AG04450 (cell line): ENCODE results near the gene CALCOCO2. TPM values are rescaled to one million over a fixed set of nuclear protein-coding genes. Genes with fewer than 3 reads are reported as not detected.
A peak's percentile ranks its signal among the peaks of the same experiment; 100 is the strongest.

Source experiments
- CTCF ChIA-PET: fragments of 300-600, 350-600 bp; formaldehyde crosslinking; extraction: SDS; loops from one replicate; lab custom pipeline; 2022; ENCODE audit warnings: antibody characterized with exemption, inconsistent platforms; lab: Charles Lee
- POLR2A ChIA-PET: fragments of 350-600 bp; formaldehyde crosslinking; extraction: SDS; loops from one replicate; lab custom pipeline; 2021; ENCODE audit warnings: antibody characterized with exemption, inconsistent platforms; lab: Yijun Ruan, JAX
- DNase-seq: peaks from one replicate; pipeline ENCODE4 v3.0.0-alpha.2; 2011; ENCODE audit warnings: low read depth, low spot score
- H3K27ac ChIP-seq: one replicate; pipeline ENCODE4 v1.5.1; 2012; ENCODE audit warnings: low read depth, low read length, control low read depth
- H3K27me3 ChIP-seq: one replicate; pipeline ENCODE4 v1.6.0; 2012; ENCODE audit warnings: low read length; ENCODE audit not compliant: control insufficient read depth, insufficient read depth
- H3K4me3 ChIP-seq: 2 replicates; pipeline ENCODE4 v1.5.1; 2011; ENCODE audit warnings: mild to moderate bottlenecking, low read depth, low read length, control low read depth
- H3K9me3 ChIP-seq: 2 replicates; pipeline ENCODE4 v1.5.1; 2012; ENCODE audit warnings: low read length; ENCODE audit not compliant: control insufficient read depth, insufficient read depth
- CTCF ChIP-seq: IDR thresholded peaks from 2 replicates; pipeline ENCODE4 v1.5.1; 2011; ENCODE audit warnings: low read depth, low read length, control low read depth, inconsistent platforms
- polyA plus RNA-seq: library from polyadenylated mRNA; depleted of rRNA; stranded (reverse); fragments of >200 nt; gene quantifications from 2 replicates; pipeline ENCODE4 v1.2.3, GENCODE V29; 2011

The CALCOCO2 gene
- polyA plus RNA-seq, 1 experiment: 130 TPM

DNA sequence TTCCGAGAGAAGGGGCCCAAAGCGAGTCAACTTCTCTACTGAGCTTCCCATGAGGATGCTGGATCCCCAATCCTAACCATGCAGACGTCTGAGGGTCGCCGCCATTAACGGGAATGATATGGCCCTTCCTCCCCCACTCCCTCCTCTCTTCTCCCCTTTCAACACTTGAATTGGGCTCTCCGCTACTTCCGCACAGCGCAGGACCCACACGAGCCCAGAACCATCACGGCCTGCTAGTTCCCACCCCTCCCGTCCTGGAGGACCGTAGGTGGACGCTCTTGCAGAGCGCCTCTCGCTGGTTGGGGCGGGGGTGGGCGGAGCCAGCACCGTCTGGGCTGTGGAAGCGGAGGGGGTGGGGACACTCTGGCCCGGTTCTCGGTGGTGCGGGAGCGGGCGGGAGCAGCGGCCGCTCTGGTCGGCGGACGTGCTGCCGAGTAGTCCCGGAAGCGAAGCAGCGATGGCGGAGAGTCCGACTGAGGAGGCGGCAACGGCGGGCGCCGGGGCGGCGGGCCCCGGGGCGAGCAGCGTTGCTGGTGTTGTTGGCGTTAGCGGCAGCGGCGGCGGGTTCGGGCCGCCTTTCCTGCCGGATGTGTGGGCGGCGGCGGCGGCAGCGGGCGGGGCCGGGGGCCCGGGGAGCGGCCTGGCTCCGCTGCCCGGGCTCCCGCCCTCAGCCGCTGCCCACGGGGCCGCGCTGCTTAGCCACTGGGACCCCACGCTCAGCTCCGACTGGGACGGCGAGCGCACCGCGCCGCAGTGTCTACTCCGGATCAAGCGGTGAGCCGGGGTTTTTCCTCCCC lies 77.4 kb downstream of the CALCOCO2 start, which contains the start of gene UBE2Z:
Gene UBE2Z, plus strand, starts transcription at position 361 of the 797 bp plus-strand sequence. Its CDS starts 97 bp downstream, at position 458.
- no peaks in the 10 kb centered on the region for H3K27me3 ChIP-seq
- no peaks in the 10 kb centered on the region for H3K9me3 ChIP-seq
- ChIA-PET CTCF (interaction anchor here (0.8 to 2.8 kb wide), 5 partner anchors 24 to 128 kb away, joined by 4 to 21 read pairs (median 5); no protein-coding TSS in a partner anchor), POLR2A (interaction anchor here (0.5 to 1.9 kb wide), 4 partner anchors 9 to 239 kb away, joined by 3 to 9 read pairs (median 5); partner anchors contain the start of gene ATP5MC1)
- TF ChIP-seq CTCF: no peak
- H3K4me3 ChIP-seq: peak within 1 kb of the TSS; percentile 84
- peak within 1 kb of the TSS; percentile 89 for H3K27ac ChIP-seq
- peak; percentile 85 for DNase-seq

DNA sequence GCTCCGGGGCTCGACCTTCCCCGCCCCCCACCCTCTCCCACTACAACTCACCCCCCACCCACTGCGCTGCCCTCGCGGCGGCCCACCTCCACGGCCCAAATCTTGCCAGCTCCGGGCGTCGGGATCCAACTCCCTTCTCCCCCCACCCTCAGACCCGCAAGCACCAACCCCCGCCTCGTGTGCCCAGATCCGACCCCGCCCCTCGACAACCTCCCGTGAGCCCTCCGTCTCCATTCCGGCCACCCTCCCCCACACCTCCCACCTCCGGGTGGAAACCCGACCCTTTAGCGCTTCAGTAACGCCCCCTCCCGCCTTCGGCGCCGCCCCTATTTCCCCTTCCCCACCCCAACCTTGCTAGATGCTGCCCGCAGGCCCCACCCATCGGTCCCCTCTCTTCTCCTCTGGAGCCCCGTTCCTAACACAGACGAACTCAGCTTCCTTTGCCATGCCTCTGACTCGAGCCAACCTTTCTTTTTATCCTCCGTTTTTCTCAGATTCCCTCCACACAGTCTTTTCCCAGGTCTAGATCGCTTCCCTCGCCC lies 78.1 kb downstream of the CALCOCO2 start:
- CTCF ChIA-PET: interaction anchor here (0.6 to 2.8 kb wide), 3 partner anchors 30 to 127 kb away, joined by 4 to 21 read pairs (median 5); no protein-coding TSS in a partner anchor
- peak overlapping the region; percentile 89 for H3K27ac ChIP-seq
- H3K9me3 ChIP-seq: no peaks in the 10 kb centered on the region
- peak; percentile 65 for DNase-seq
- no peaks in the 10 kb centered on the region for H3K27me3 ChIP-seq
- H3K4me3 ChIP-seq: peak overlapping the region; percentile 84
- POLR2A ChIA-PET: interaction anchor here (1.2 to 1.9 kb wide), 2 partner anchors 16 to 124 kb away, joined by 4 to 9 read pairs; partner anchors contain the start of gene ATP5MC1
- no peak for TF ChIP-seq CTCF

- POLR2A ChIA-PET: interaction anchor here (1.2 kb wide), 1 partner anchor 123 kb away, joined by 4 read pairs; no protein-coding TSS in a partner anchor
- DNase-seq: no peak
- CTCF ChIA-PET: interaction anchor here (0.6 to 2.8 kb wide), 2 partner anchors 31 to 123 kb away, joined by 4 to 21 read pairs; no protein-coding TSS in a partner anchor
- no peak for TF ChIP-seq CTCF
- Histone ChIP-seq H3K27me3 (no peaks in the 10 kb centered on the region), H3K4me3 (peak overlapping the region; percentile 84), H3K27ac (no peak overlapping the region), H3K9me3 (no peaks in the 10 kb centered on the region)
Observed at GRCh38 chr17:48909783-48910182, 78.9 kb downstream of the CALCOCO2 start.

GRCh38 chr17:48910370-48910769 lies 79.5 kb downstream of the CALCOCO2 start:
- no peak for TF ChIP-seq CTCF
- no peaks in the 10 kb centered on the region for H3K9me3 ChIP-seq
- ChIA-PET POLR2A (no interaction called here), CTCF (no interaction called here)
- DNase-seq: no peak
- H3K27ac ChIP-seq: no peak overlapping the region
- peak overlapping the region; percentile 84 for H3K4me3 ChIP-seq
- H3K27me3 ChIP-seq: no peaks in the 10 kb centered on the region
